Fibroblast of lung (primary cell): Measurements from ENCODE around the gene LONP1.
"Not testable (repeated sequence)": the region's sequence is repeated elsewhere in the genome, so short reads cannot be mapped to it uniquely, and the experiment has no call there.

Experiments used
- EZH2 ChIP-seq: IDR thresholded peaks from 2 replicates; pipeline ENCODE4 v1.5.1; 2012; ENCODE audit warnings: low read length, control low read depth, mild to moderate bottlenecking; ENCODE audit errors: missing control alignments
- TF ChIP-seq, protein P1 (sequence below), 2 donors: IDR thresholded peaks in 1 of 2; conservative IDR thresholded peaks in 1 of 2; 1 replicate in 1 of 2; 2 replicates in 1 of 2; pipeline ENCODE4 v1.5.1; 2011 to 2012; ENCODE audit warnings: low read length in 2 of 2, control low read depth in 1 of 2, inconsistent platforms in 1 of 2, low read depth in 1 of 2, mild to moderate bottlenecking in 1 of 2

DNA sequence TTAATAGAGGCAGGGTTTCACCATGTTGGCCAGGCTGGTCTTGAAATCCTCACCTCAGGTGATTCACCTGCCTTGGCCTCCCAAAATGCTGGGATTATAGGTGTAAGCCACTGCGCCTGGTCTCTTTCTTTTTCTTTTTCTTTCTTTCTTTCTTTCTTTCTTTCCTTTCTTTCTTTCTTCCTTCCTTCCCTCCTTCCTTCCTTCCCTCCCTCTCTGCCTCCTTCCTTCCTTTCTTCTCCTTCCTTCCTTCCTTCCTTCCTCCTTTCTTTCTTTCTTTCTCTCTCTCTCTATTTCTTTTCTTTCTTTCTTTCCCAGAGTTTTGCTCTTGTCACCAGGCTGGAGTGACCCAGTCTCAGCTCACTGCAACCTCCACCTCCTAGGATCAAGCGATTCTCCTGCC lies 13.2 kb upstream of the LONP1 start:
- TF ChIP-seq, protein P1, sequence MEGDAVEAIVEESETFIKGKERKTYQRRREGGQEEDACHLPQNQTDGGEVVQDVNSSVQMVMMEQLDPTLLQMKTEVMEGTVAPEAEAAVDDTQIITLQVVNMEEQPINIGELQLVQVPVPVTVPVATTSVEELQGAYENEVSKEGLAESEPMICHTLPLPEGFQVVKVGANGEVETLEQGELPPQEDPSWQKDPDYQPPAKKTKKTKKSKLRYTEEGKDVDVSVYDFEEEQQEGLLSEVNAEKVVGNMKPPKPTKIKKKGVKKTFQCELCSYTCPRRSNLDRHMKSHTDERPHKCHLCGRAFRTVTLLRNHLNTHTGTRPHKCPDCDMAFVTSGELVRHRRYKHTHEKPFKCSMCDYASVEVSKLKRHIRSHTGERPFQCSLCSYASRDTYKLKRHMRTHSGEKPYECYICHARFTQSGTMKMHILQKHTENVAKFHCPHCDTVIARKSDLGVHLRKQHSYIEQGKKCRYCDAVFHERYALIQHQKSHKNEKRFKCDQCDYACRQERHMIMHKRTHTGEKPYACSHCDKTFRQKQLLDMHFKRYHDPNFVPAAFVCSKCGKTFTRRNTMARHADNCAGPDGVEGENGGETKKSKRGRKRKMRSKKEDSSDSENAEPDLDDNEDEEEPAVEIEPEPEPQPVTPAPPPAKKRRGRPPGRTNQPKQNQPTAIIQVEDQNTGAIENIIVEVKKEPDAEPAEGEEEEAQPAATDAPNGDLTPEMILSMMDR (conservative IDR thresholded peaks at IDR 0.05 in 1 of 2, IDR thresholded peaks at IDR 0.05 in 1 of 2; ENCODE audit: low read depth in 1 of 2, low read length in 2 of 2), result not testable (repeated sequence)
- TF ChIP-seq EZH2, result not testable (repeated sequence)
